Natural killer cell treated with Interleukin-12 subunit alpha and Interleukin-12 subunit beta and Interleukin-15 and Interleukin-18, amount 100 ng/mL, for 72 hours (primary cell): ENCODE data around the gene MTCH1. TPM values are rescaled to one million over a fixed set of nuclear protein-coding genes. Genes with fewer than 3 reads are reported as not detected.

Experiments used
- ATAC-seq, 2 donors: fragments of 150-1000 bp; cut with Tn5 transposase in 1 of 2; sonication (Bioruptor Pico), chemical (Tn5 transposase) in 1 of 2; 2 replicates each; pipeline ENCODE4 v1.10.0; 2021
- DNase-seq: peaks from one replicate; pipeline ENCODE4 v3.0.0; 2022; ENCODE audit warnings: low spot score
- H3K27ac Mint-ChIP-seq, 2 donors: 1 replicate in 1 of 2; 2 replicates in 1 of 2; pipeline ENCODE4 v1.8.0; 2022; ENCODE audit warnings: mixed read lengths in 2 of 2, mild to moderate bottlenecking in 1 of 2, moderate library complexity in 1 of 2
- H3K27me3 Mint-ChIP-seq, 2 donors: 1 replicate in 1 of 2; 2 replicates in 1 of 2; pipeline ENCODE4 v1.8.0; 2022; ENCODE audit warnings: mixed read lengths in 2 of 2
- H3K36me3 Mint-ChIP-seq: one replicate; pipeline ENCODE4 v1.8.0; 2022; ENCODE audit warnings: mixed read lengths
- H3K4me1 Mint-ChIP-seq, 2 donors: 1 replicate in 1 of 2; 2 replicates in 1 of 2; pipeline ENCODE4 v1.8.0; 2022; ENCODE audit warnings: low read depth in 2 of 2, mixed read lengths in 2 of 2, mild to moderate bottlenecking in 1 of 2
- H3K4me3 Mint-ChIP-seq: one replicate; pipeline ENCODE4 v1.8.0; 2022; ENCODE audit warnings: mixed read lengths
- H3K9me3 Mint-ChIP-seq: 2 replicates; pipeline ENCODE4 v1.8.0; 2022; ENCODE audit warnings: mixed read lengths
- total RNA-seq, 2 donors: library from RNA; stranded (reverse); gene quantifications; one replicate each; pipeline ENCODE4 v1.2.3, GENCODE V29; 2022

MTCH1 gene
- 100 to 1,000 TPM; 118 to 183 TPM for total RNA-seq

DNA sequence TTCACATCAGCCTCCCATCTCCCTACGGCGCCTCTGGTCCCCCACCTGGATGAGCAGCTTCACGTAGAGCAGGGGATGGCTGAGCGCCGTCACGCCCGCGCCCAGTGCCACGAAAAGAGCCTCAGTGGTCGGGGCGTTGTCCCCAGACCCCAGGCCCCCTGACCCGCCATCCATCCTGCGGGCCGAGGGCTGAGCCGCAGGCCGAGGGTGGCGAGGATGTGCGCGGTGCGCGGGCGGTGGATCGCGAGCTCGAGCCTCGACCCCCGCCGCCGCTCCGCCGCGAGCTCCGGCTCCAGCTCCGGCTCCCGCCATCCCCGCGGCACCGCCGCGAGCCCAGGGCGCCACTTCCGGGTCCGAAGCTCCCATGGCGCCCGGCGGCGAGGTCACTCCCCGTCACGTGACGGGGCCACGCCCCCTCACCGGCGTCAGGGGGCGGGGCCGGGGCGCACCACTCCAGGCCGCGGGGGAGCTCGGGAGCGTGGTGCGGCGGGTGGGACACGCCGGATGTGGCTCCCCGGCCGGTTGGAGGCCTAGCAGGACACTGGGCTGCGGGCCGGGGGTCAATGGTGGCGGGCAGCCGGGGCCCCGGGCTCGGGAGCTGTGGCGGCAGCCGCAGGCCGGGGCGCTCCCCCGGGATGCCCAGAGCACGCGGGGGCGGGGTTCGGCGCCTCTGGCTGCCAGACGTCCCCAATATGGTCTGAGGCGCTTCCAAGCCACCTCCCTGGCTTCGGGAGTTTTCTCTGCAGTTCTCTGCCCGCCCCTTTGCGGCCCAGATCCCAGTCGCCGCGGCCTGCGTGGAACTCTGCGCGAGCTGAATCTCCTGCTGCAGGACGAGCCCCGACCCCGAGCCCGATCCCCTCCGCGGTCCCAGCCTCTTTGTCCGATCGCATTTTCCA lies at the start of gene MTCH1:
Gene MTCH1 (minus strand): TSS at position 389 of the 896 bp plus-strand sequence. CDS start 23 bp downstream, at position 366.
- H3K27me3 Mint-ChIP-seq, result peaks cover 4 to 5% of the 10 kb centered on the region in 2 donors
- peak within 1 kb of the TSS; percentile 99 for H3K4me3 Mint-ChIP-seq
- DNase-seq (peak; percentile 92), ATAC-seq (peak; percentile 93 to 95)
- H3K36me3 Mint-ChIP-seq, result peaks cover 4% of the 10 kb centered on the region
- H3K4me1 Mint-ChIP-seq, result peaks cover 20 to 25% of the 10 kb centered on the region in 2 donors
- H3K9me3 Mint-ChIP-seq, result no peaks in the 10 kb centered on the region
- H3K27ac Mint-ChIP-seq, result peak within 1 kb of the TSS; percentile 90 to 96

GRCh38 chr6:37033819-37034795 lies 48.1 kb upstream of the MTCH1 start:
- Mint-ChIP-seq H3K36me3 (peaks cover 7% of the 10 kb centered on the region), H3K27ac (peak overlapping the region; percentile 92 to 96), H3K4me3 (peak overlapping the region; percentile 51), H3K9me3 (peaks cover 4% of the 10 kb centered on the region), H3K27me3 (no peaks in the 10 kb centered on the region), H3K4me1 (peaks cover 51 to 53% of the 10 kb centered on the region in 2 donors)
- DNase-seq (no peak), ATAC-seq (peak; percentile 64 to 66)

GRCh38 chr6:37033255-37033654 lies 47.3 kb upstream of the MTCH1 start:
- peaks cover 7% of the 10 kb centered on the region for H3K36me3 Mint-ChIP-seq
- H3K4me3 Mint-ChIP-seq, result peak overlapping the region; percentile 51
- peaks cover 47 to 51% of the 10 kb centered on the region in 2 donors for H3K4me1 Mint-ChIP-seq
- peak overlapping the region; percentile 92 to 96 for H3K27ac Mint-ChIP-seq
- H3K9me3 Mint-ChIP-seq, result peaks cover 4% of the 10 kb centered on the region
- ATAC-seq, result peak; percentile 87 to 95
- H3K27me3 Mint-ChIP-seq, result no peaks in the 10 kb centered on the region
- peak; percentile 87 for DNase-seq

GRCh38 chr6:37032239-37032638 lies 46.2 kb upstream of the MTCH1 start:
- peaks cover 7% of the 10 kb centered on the region for H3K36me3 Mint-ChIP-seq
- H3K27ac Mint-ChIP-seq, result peak overlapping the region; percentile 92 to 96
- H3K4me3 Mint-ChIP-seq, result peak overlapping the region; percentile 51

DNA sequence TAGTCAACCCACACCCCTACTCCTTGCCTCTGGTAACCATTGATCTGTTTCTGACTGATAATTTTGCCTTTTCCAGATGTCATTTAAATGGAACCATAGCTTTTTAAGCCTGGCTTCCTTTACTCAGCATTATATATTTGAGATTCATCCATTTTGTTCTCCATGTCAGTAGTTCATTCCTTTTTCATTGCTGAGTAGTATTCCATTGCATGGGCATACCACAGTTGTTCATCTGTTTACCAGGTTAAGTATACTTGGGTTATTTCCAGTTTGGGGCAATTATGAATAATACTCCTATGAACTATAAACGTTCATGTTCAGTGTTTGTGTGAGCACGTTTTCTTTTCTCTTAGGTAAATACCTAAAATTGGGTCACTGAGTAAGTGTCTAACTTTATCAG lies 44.6 kb upstream of the MTCH1 start:
- Mint-ChIP-seq H3K27ac (peak overlapping the region; percentile 88 to 94), H3K4me1 (peaks cover 60 to 64% of the 10 kb centered on the region in 2 donors), H3K9me3 (peaks cover 4% of the 10 kb centered on the region), H3K4me3 (peak overlapping the region; percentile 61), H3K36me3 (peaks cover 7% of the 10 kb centered on the region), H3K27me3 (no peaks in the 10 kb centered on the region)
- DNase-seq (no peak), ATAC-seq (no peak)

More at GRCh38 chr6:37032239-37032638, 46.2 kb upstream of the MTCH1 start:
- no peak for DNase-seq
- Mint-ChIP-seq H3K27me3 (no peaks in the 10 kb centered on the region), H3K9me3 (peaks cover 4% of the 10 kb centered on the region), H3K4me1 (peaks cover 53% of the 10 kb centered on the region in 2 donors)
- no peak for ATAC-seq

- peaks cover 7% of the 10 kb centered on the region for H3K36me3 Mint-ChIP-seq
- peak overlapping the region; percentile 69 for H3K4me3 Mint-ChIP-seq
- ATAC-seq, result peak; percentile 76 to 82
Observed at GRCh38 chr6:37029249-37029971, 43.4 kb upstream of the MTCH1 start.

GRCh38 chr6:37027811-37028469 lies 41.9 kb upstream of the MTCH1 start:
- Mint-ChIP-seq H3K9me3 (peaks cover 4% of the 10 kb centered on the region), H3K4me3 (no peak overlapping the region), H3K27ac (peak overlapping the region; percentile 88 to 94), H3K36me3 (peaks cover 7% of the 10 kb centered on the region), H3K27me3 (no peaks in the 10 kb centered on the region), H3K4me1 (peaks cover 64 to 65% of the 10 kb centered on the region in 2 donors)
- no peak for DNase-seq
- ATAC-seq, result no peak

More at GRCh38 chr6:37029249-37029971, 43.4 kb upstream of the MTCH1 start:
- peaks cover 4% of the 10 kb centered on the region for H3K9me3 Mint-ChIP-seq
- no peaks in the 10 kb centered on the region for H3K27me3 Mint-ChIP-seq
- peak; percentile 87 for DNase-seq
- H3K27ac Mint-ChIP-seq, result peak overlapping the region; percentile 88 to 94
- H3K4me1 Mint-ChIP-seq, result peaks cover 64 to 68% of the 10 kb centered on the region in 2 donors

- DNase-seq, result no peak
- no peaks in the 10 kb centered on the region for H3K27me3 Mint-ChIP-seq
- peak overlapping the region; percentile 88 to 94 for H3K27ac Mint-ChIP-seq
- H3K9me3 Mint-ChIP-seq, result peaks cover 4% of the 10 kb centered on the region
- peak overlapping the region; percentile 34 for H3K4me3 Mint-ChIP-seq
- H3K36me3 Mint-ChIP-seq, result peaks cover 7% of the 10 kb centered on the region
- ATAC-seq, result no peak
- H3K4me1 Mint-ChIP-seq, result peaks cover 66 to 67% of the 10 kb centered on the region in 2 donors
Observed at GRCh38 chr6:37027036-37027720, 41.2 kb upstream of the MTCH1 start.

DNA sequence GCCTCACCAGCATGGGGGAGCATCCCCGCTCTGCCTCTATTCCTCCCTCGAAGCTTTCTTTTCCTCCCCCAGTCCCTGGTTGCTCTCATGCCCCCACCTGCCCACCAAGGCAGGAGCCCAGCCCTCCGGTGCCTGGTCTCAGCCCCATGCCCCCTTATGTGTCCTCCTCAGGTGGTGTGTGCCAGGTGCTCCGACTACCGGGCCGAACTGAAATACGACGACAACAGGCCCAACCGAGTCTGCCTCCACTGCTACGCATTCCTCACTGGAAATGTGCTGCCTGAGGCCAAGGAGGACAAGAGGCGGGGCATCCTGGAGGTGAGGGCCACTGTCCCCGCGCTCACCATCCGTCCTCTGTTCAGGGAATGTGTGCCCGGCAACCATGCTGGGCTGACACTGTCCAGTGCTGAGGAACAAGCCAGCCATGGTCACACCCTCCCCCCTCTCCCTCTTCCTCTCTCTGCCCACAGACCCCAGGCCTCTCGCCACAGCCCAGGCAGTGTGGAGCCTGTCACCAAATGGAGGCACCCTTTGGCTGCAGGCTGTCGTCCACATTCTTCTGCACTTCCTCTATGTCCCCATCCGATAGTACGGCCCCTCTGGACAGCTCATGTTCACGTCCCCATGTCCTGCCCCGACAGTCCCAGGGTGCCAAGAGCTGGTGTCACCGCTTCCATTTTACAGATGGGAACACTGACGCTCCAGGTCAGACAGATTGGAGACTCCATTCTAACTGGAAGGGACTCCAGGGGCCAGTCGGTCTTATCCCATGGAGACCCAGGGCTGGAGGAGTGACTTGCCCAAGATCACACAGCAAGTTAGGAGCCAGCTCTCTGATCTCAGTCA lies 39.8 kb upstream of the MTCH1 start:
- peak overlapping the region; percentile 88 to 94 for H3K27ac Mint-ChIP-seq
- H3K36me3 Mint-ChIP-seq, result peaks cover 6% of the 10 kb centered on the region
- peaks cover 4% of the 10 kb centered on the region for H3K9me3 Mint-ChIP-seq
- ATAC-seq (no peak), DNase-seq (no peak)
- H3K27me3 Mint-ChIP-seq, result no peaks in the 10 kb centered on the region
- H3K4me3 Mint-ChIP-seq, result peak overlapping the region; percentile 34
- H3K4me1 Mint-ChIP-seq, result peaks cover 72 to 75% of the 10 kb centered on the region in 2 donors

GRCh38 chr6:37024656-37025337 lies 38.8 kb upstream of the MTCH1 start:
- H3K4me3 Mint-ChIP-seq, result peak overlapping the region; percentile 73
- peak; percentile 79 for DNase-seq
- H3K36me3 Mint-ChIP-seq, result no peaks in the 10 kb centered on the region
- peak overlapping the region; percentile 88 to 94 for H3K27ac Mint-ChIP-seq
- ATAC-seq, result peak; percentile 69 to 72
- H3K9me3 Mint-ChIP-seq, result no peaks in the 10 kb centered on the region
- no peaks in the 10 kb centered on the region for H3K27me3 Mint-ChIP-seq
- peaks cover 68 to 71% of the 10 kb centered on the region in 2 donors for H3K4me1 Mint-ChIP-seq
